Testis (tissue), 3 donors: ENCODE measurements around the gene CEP72. TPM values are rescaled to one million over a fixed set of nuclear protein-coding genes. Genes with fewer than 3 reads are reported as not detected.

Experiments used
- DNase-seq: peaks from one replicate; pipeline ENCODE4 v3.0.0-alpha.2; 2019
- H3K27ac ChIP-seq, 2 donors: fragments of 200-600 bp; sonication (generic); one replicate each; pipeline ENCODE4 v1.5.1; 2019
- H3K27me3 ChIP-seq: fragments of 200-600 bp; sonication (generic); one replicate; pipeline ENCODE4 v1.5.1; 2019
- H3K36me3 ChIP-seq: fragments of 200-600 bp; sonication (generic); one replicate; pipeline ENCODE4 v1.5.1; 2017; ENCODE audit warnings: low read depth; ENCODE audit errors: missing control alignments
- H3K4me1 ChIP-seq: fragments of 200-600 bp; sonication (generic); one replicate; pipeline ENCODE4 v1.5.1; 2019
- H3K4me3 ChIP-seq, 2 donors: fragments of 200-600 bp; sonication (generic); one replicate each; pipeline ENCODE4 v1.5.1; 2017 to 2019
- H3K9me3 ChIP-seq: fragments of 200-600 bp; sonication (generic); one replicate; pipeline ENCODE4 v1.5.1; 2017
- CTCF ChIP-seq, 3 experiments: fragments of 450-650 bp in 2 of 3; fragments of 200-600 bp in 1 of 3; sonication (generic) in 1 of 3; IDR thresholded peaks; one replicate each; pipeline ENCODE4 v1.5.1; 2016 to 2019; ENCODE audit warnings: antibody characterized with exemption in 3 of 3, mild to moderate bottlenecking in 2 of 3, moderate library complexity in 1 of 3
- POLR2A ChIP-seq: fragments of 450-650 bp; IDR thresholded peaks from one replicate; pipeline ENCODE4 v1.6.1; 2017; ENCODE audit warnings: antibody characterized with exemption, mild to moderate bottlenecking, moderate library complexity
- WGBS, 2 donors: methylation state at CpG; one replicate each; pipeline ENCODE4 v1.1.5; 2018; 5-methylcytosine and 5-hydroxymethylcytosine counted together
- intact Hi-C: fragments of 100-400 bp; cut with DNase I; formaldehyde crosslinking; loops from one replicate; pipeline ENCODE4 v1.15.1; 2023; ENCODE audit warnings: low total_unique reads
- polyA plus RNA-seq: library from polyadenylated mRNA; stranded (reverse); fragments of 350-450 nt; fragmentation: Illumina TruSeq; extraction: RNeasy Lipid Tissue Mini Kit (QIAGEN cat#74804); gene quantifications from one replicate; pipeline ENCODE4 v1.2.3, GENCODE V29; 2014; ENCODE audit warnings: low read depth, low replicate concordance; ENCODE audit not compliant: insufficient read depth
- total RNA-seq, 2 donors: library from RNA; depleted of rRNA; stranded (reverse); fragments of >200 nt; gene quantifications; one replicate each; pipeline ENCODE4 v1.2.3, GENCODE V29; 2016

Gene CEP72
- total and polyA plus RNA-seq, 3 donors from 2014 or later, result 18.5 to 31.2 (median 19.8) TPM

DNA sequence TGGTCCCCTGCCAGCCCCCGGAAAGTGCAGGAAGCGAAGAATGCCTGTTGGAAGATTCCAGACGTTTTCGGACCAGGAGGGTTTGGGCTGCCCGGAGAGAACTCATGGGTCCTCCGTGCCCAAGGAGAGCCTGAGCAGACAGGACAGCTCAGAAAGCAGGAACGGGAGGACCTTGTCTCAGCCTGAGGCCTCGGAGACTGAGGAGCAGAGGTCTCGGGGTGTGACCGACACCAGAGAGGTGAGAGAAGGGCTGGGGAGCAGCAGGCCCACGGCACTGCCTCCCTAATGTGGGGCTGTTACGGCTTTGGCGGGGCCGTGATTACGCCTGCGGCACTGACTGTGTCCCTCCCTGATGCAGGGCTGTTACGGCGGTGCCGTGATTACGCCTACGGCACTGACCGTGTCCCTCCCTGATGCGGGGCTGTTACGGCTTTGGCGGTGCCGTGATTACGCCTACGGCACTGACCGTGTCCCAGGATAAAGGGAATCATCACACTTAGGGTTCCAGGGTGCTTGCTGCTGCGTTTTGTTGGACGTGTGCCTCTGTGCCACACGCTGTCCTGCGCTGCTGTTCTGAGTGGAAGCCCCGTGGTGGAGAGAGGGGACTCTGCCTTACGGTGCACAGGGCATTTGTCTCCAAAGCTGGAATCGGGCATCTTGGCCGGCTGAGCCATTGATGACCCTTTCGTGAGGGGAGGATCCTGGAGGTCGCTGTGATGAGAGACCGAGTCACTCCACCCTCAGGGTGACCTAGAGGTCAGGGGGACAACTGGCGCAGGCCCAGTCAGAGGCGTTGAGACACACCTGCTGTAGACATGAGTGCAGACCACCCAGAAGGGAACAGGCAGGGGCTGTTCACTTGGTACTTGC, 25.7 kb downstream of the CEP72 start:
- no peaks in the 10 kb centered on the region for H3K36me3 ChIP-seq
- no peak for TF ChIP-seq POLR2A
- TF ChIP-seq CTCF (IDR thresholded peaks at IDR 0.05), result no peak
- intact Hi-C loops, result no loop called here
- no peak overlapping the region for H3K27ac ChIP-seq
- no peak overlapping the region for H3K4me3 ChIP-seq
- DNase-seq, result peak; percentile 12
- no peaks in the 10 kb centered on the region for H3K9me3 ChIP-seq
- H3K4me1 ChIP-seq, result no peaks in the 10 kb centered on the region
- no peaks in the 10 kb centered on the region for H3K27me3 ChIP-seq
- 95% methylated on average over 31 to 42 of the region's 42 CpGs for WGBS, 2 donors

DNA sequence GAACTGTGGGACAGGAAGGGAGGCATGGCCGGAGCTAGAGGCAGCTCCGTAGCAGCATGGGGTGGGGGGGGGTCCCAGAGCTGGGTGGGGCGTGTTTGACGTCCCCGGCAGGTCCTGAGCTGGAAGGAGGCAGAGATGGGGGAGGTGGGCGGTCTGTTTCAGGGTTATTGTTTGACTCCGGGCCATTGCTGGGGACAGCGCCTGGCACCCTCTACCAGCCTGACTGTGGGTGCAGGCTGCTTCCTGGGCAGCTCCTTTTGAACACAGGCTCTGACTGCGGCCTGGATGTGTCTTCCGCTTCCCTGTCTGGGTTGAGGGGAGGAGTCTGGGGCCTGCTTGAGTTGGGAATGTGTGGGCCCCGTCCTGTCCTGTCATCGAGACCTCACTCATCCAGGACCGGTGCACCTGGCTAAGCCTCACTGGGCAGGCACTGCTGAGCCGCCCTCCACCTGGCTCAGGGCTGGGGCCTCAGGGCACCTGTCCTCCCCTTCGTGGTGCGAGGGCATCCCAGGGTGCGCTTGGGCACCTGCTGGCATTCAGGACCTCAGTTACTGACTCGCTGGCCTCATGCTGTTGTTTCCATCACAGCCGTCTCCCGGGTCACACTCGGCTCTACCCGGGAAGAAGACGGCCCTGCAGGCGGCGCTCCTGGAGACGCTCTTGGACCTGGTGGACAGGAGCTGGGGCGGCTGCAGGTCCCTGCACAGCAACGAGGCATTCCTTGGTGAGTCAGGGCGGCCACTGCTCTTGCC, 26.5 kb downstream of the CEP72 start:
- Histone ChIP-seq H3K9me3 (no peaks in the 10 kb centered on the region), H3K36me3 (no peaks in the 10 kb centered on the region), H3K4me3 (no peak overlapping the region)

GRCh38 chr5:639253-639530, 27.1 kb downstream of the CEP72 start:
- DNase-seq, result peak; percentile 4
- no peak for TF ChIP-seq POLR2A
- TF ChIP-seq CTCF (IDR thresholded peaks at IDR 0.05), result no peak
- intact Hi-C loops, result no loop called here
- WGBS, 2 donors, result 96% methylated on average over 9 of the region's 9 CpGs; no CpG with 5 or more reads in 1 of the 2 donors
- no peaks in the 10 kb centered on the region for H3K9me3 ChIP-seq
- H3K36me3 ChIP-seq, result no peaks in the 10 kb centered on the region
- H3K4me1 ChIP-seq, result no peaks in the 10 kb centered on the region
- H3K27me3 ChIP-seq, result no peaks in the 10 kb centered on the region
- no peak overlapping the region for H3K27ac ChIP-seq
- no peak overlapping the region for H3K4me3 ChIP-seq

More for the DNA sequence above, 26.5 kb downstream of the CEP72 start:
- intact Hi-C loops, result no loop called here
- Histone ChIP-seq H3K27me3 (no peaks in the 10 kb centered on the region), H3K4me1 (no peaks in the 10 kb centered on the region), H3K27ac (no peak overlapping the region)
- TF ChIP-seq POLR2A (no peak), CTCF (IDR thresholded peaks at IDR 0.05) (no peak)
- 87 to 93% methylated on average over 15 to 29 of the region's 29 CpGs for WGBS, 2 donors
- DNase-seq, result peak; percentile 6

DNA sequence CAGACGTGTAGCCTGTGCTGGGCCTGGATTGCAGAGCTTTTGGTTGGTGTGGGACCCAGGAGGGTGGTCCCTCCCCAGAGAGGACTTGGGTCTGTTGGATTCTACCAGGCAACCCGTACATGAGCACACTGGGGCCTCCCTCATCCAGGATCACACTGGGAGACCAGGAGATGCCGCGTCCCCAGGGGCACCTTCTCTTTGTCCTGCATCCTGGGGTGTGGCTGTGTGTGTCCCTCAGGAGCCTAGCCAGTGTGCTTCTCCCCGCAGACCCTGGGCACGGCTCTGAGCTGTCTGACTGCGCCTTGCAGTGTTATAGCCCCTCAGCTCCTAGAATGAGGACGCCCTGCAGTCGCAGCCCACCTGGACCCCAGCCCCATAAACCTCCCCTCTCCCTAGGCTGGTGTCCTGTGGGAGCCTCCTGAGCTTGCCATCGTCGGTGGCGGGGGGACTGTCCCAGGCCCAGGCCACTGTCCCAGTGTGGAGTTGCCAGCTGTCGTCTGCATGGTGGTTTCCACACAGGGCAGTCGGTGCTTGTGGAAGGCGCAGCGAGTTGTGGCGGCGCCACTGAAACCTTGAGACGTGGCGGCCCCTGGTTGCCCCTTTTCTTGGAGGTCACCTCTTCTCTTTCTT, 27.6 kb downstream of the CEP72 start:
- peak; percentile 10 for DNase-seq
- no peaks in the 10 kb centered on the region for H3K4me1 ChIP-seq
- no peaks in the 10 kb centered on the region for H3K27me3 ChIP-seq

More for the DNA sequence above, 27.6 kb downstream of the CEP72 start:
- H3K4me3 ChIP-seq, result no peak overlapping the region
- no peak overlapping the region for H3K27ac ChIP-seq
- no peaks in the 10 kb centered on the region for H3K36me3 ChIP-seq
- TF ChIP-seq POLR2A (no peak), CTCF (IDR thresholded peaks at IDR 0.05) (no peak)
- no peaks in the 10 kb centered on the region for H3K9me3 ChIP-seq
- intact Hi-C loops, result no loop called here
- 95 to 98% methylated on average over 9 to 20 of the region's 20 CpGs for WGBS, 2 donors
